HEK293 (cell line): ENCODE data around the gene KRT73.

Source experiments
- CTCF ChIA-PET: fragments of 350-600 bp; formaldehyde crosslinking; extraction: SDS; loops from one replicate; lab custom pipeline; 2021; ENCODE audit warnings: antibody characterized with exemption; lab: Yijun Ruan, JAX
- POLR2A ChIA-PET: fragments of 300-600 bp; formaldehyde crosslinking; extraction: SDS; loops from one replicate; lab custom pipeline; 2020; ENCODE audit warnings: antibody characterized with exemption, inconsistent platforms; lab: Yijun Ruan, JAX
- H3K27ac ChIP-seq: fragments of 200-500 bp; sonication (Bioruptor generic); 2 replicates; pipeline ENCODE4 v1.5.1; 2014; ENCODE audit warnings: low read depth, low read length, control low read depth, inconsistent platforms; ENCODE audit errors: extremely low read depth
- H3K36me3 ChIP-seq, 2 experiments: fragments of 200-500 bp in 1 of 2; sonication (Bioruptor generic) in 1 of 2; 1 replicate in 1 of 2; 2 replicates in 1 of 2; pipeline ENCODE4 v1.5.1; 2014 to 2017; ENCODE audit warnings: inconsistent platforms in 2 of 2, low read length in 2 of 2; ENCODE audit not compliant: control insufficient read depth in 2 of 2, insufficient read depth in 1 of 2
- H3K4me1 ChIP-seq: fragments of 200-500 bp; sonication (Bioruptor generic); 2 replicates; pipeline ENCODE4 v1.5.1; 2014; ENCODE audit warnings: mild to moderate bottlenecking, low read length, inconsistent platforms; ENCODE audit not compliant: control insufficient read depth, insufficient read depth
- H3K4me3 ChIP-seq: 2 replicates; pipeline ENCODE4 v1.5.1; 2011; ENCODE audit warnings: low read depth, mild to moderate bottlenecking, control low read depth, low read length, moderate library complexity
- H3K9me3 ChIP-seq: fragments of 200-500 bp; sonication (Bioruptor generic); 2 replicates; pipeline ENCODE4 v1.5.1; 2014; ENCODE audit warnings: low read depth, low read length, inconsistent platforms; ENCODE audit not compliant: control insufficient read depth, insufficient read depth
- BCL11A ChIP-seq: fragments of 450-650 bp; formaldehyde crosslinking; IDR thresholded peaks from 2 replicates; pipeline ENCODE4 v1.5.1; 2016; ENCODE audit warnings: low read depth, missing biosample characterization, missing genetic modification characterization
- GFI1B ChIP-seq: fragments of 450-650 bp; formaldehyde crosslinking; IDR thresholded peaks from 2 replicates; pipeline ENCODE4 v1.5.1; 2016; ENCODE audit warnings: missing biosample characterization, missing genetic modification characterization
- IKZF3 ChIP-seq: fragments of 450-650 bp; IDR thresholded peaks from 2 replicates; pipeline ENCODE4 v1.5.0; 2018; ENCODE audit warnings: missing biosample characterization, mild to moderate bottlenecking, missing genetic modification characterization, moderate library complexity
- KLF1 ChIP-seq: fragments of 450-650 bp; formaldehyde crosslinking; IDR thresholded peaks from 2 replicates; pipeline ENCODE4 v1.5.1; 2016; ENCODE audit warnings: missing biosample characterization, missing genetic modification characterization
- REPIN1 ChIP-seq: fragments of 450-650 bp; formaldehyde crosslinking; IDR thresholded peaks from 2 replicates; pipeline ENCODE4 v1.5.1; 2017; ENCODE audit warnings: missing biosample characterization, missing genetic modification characterization, low read depth
- SCRT1 ChIP-seq: fragments of 450-650 bp; formaldehyde crosslinking; IDR thresholded peaks from 2 replicates; pipeline ENCODE4 v1.5.1; 2016; ENCODE audit warnings: missing biosample characterization, missing genetic modification characterization, borderline replicate concordance
- SETDB1 ChIP-seq: IDR thresholded peaks from one replicate; pipeline ENCODE4 v1.6.1; 2017; ENCODE audit warnings: mild to moderate bottlenecking, low read length, moderate library complexity, mixed read lengths; ENCODE audit not compliant: insufficient read length
- YY1 ChIP-seq: fragments of 450-650 bp; formaldehyde crosslinking; IDR thresholded peaks from 2 replicates; pipeline ENCODE4 v1.5.1; 2018; ENCODE audit warnings: missing biosample characterization, missing genetic modification characterization
- ZBTB26 ChIP-seq: fragments of 450-650 bp; formaldehyde crosslinking; optimal IDR thresholded peaks from 2 replicates; pipeline ENCODE3; 2016; ENCODE audit warnings: missing biosample characterization, mild to moderate bottlenecking, missing genetic modification characterization
- ZBTB49 ChIP-seq: fragments of 450-650 bp; formaldehyde crosslinking; IDR thresholded peaks from 2 replicates; pipeline ENCODE4 v1.5.1; 2016; ENCODE audit warnings: missing biosample characterization, missing genetic modification characterization, low read depth
- ZFP37 ChIP-seq: fragments of 450-650 bp; formaldehyde crosslinking; IDR thresholded peaks from 2 replicates; pipeline ENCODE4 v1.5.1; 2016; ENCODE audit warnings: missing biosample characterization, missing genetic modification characterization
- ZNF112 ChIP-seq: fragments of 450-650 bp; formaldehyde crosslinking; IDR thresholded peaks from 2 replicates; pipeline ENCODE4 v1.5.0; 2017; ENCODE audit warnings: missing biosample characterization, missing genetic modification characterization
- ZNF146 ChIP-seq: fragments of 450-650 bp; formaldehyde crosslinking; IDR thresholded peaks from 2 replicates; pipeline ENCODE4 v1.5.1; 2016; ENCODE audit warnings: missing biosample characterization, missing genetic modification characterization
- ZNF223 ChIP-seq: fragments of 450-650 bp; formaldehyde crosslinking; IDR thresholded peaks from 2 replicates; pipeline ENCODE4 v1.5.1; 2016; ENCODE audit warnings: missing biosample characterization, missing genetic modification characterization
- ZNF24 ChIP-seq: fragments of 450-650 bp; formaldehyde crosslinking; IDR thresholded peaks from 2 replicates; pipeline ENCODE4 v1.5.1; 2016; ENCODE audit warnings: missing biosample characterization, missing genetic modification characterization
- ZNF292 ChIP-seq: fragments of 450-650 bp; formaldehyde crosslinking; IDR thresholded peaks from 2 replicates; pipeline ENCODE4 v1.5.1; 2016; ENCODE audit warnings: low read depth, missing biosample characterization, missing genetic modification characterization, borderline replicate concordance
- ZNF324 ChIP-seq: fragments of 450-650 bp; formaldehyde crosslinking; IDR thresholded peaks from 2 replicates; pipeline ENCODE4 v1.5.1; 2016; ENCODE audit warnings: missing biosample characterization, missing genetic modification characterization
- ZNF366 ChIP-seq: fragments of 450-650 bp; formaldehyde crosslinking; conservative IDR thresholded peaks from 2 replicates; pipeline ENCODE4 v1.5.1; 2016; ENCODE audit warnings: missing biosample characterization, missing genetic modification characterization
- ZNF473 ChIP-seq: fragments of 450-650 bp; formaldehyde crosslinking; IDR thresholded peaks from 2 replicates; pipeline ENCODE4 v1.5.1; 2017; ENCODE audit warnings: missing biosample characterization, missing genetic modification characterization
- ZNF561 ChIP-seq: fragments of 450-650 bp; IDR thresholded peaks from 2 replicates; pipeline ENCODE4 v1.5.1; 2018; ENCODE audit warnings: missing biosample characterization, missing genetic modification characterization, borderline replicate concordance
- ZNF580 ChIP-seq: fragments of 450-650 bp; formaldehyde crosslinking; IDR thresholded peaks from 2 replicates; pipeline ENCODE4 v1.5.1; 2016; ENCODE audit warnings: missing biosample characterization, missing genetic modification characterization
- ZNF670 ChIP-seq: fragments of 450-650 bp; formaldehyde crosslinking; IDR thresholded peaks from 2 replicates; pipeline ENCODE4 v1.5.1; 2016; ENCODE audit warnings: missing biosample characterization, missing genetic modification characterization, low read depth
- ZSCAN5A ChIP-seq: fragments of 450-650 bp; formaldehyde crosslinking; IDR thresholded peaks from 2 replicates; pipeline ENCODE4 v1.5.1; 2016; ENCODE audit warnings: missing biosample characterization, missing genetic modification characterization

The KRT73 gene

GRCh38 chr12:52613384-52614030, 4.9 kb downstream of the KRT73 start:
- Histone ChIP-seq H3K36me3 (no peaks in the 10 kb centered on the region), H3K4me1 (no peaks in the 10 kb centered on the region)
- POLR2A ChIA-PET, result no interaction called here
- no peak for TF ChIP-seq ZFP37 (tag by site-specific recombination)
- TF ChIP-seq KLF1 (tag by site-specific recombination), result no peak
- no peak for TF ChIP-seq ZBTB49
- no peak for TF ChIP-seq ZNF580
- TF ChIP-seq ZSCAN5A (tag by site-specific recombination), result no peak
- no peak for TF ChIP-seq ZNF324 (tag by site-specific recombination)
- TF ChIP-seq IKZF3 (tag by site-specific recombination), result no peak
- no peak for TF ChIP-seq ZNF146 (tag by site-specific recombination)
- no peak for TF ChIP-seq ZNF112 (tag by site-specific recombination)
- no peak for TF ChIP-seq ZNF366
- TF ChIP-seq, all 188 proteins: peak for 0
- Histone ChIP-seq H3K27ac (no peak overlapping the region), H3K9me3 (no peaks in the 10 kb centered on the region), H3K4me3 (no peak overlapping the region)
- CTCF ChIA-PET, result no interaction called here

GRCh38 chr12:52612431-52613383, 5.7 kb downstream of the KRT73 start:
- TF ChIP-seq ZNF292 (tag by site-specific recombination) (no peak), ZNF473 (no peak)
- ChIA-PET POLR2A (interaction anchor here (0.6 kb wide), 1 partner anchor 185 kb away, joined by 3 read pairs; no protein-coding TSS in a partner anchor), CTCF (interaction anchor here (0.6 to 1.3 kb wide), 3 partner anchors 15 to 456 kb away, joined by 3 to 5 read pairs (median 4); no protein-coding TSS in a partner anchor)
- Histone ChIP-seq H3K27ac (no peak overlapping the region), H3K4me1 (no peaks in the 10 kb centered on the region), H3K9me3 (no peaks in the 10 kb centered on the region), H3K4me3 (no peak overlapping the region), H3K36me3 (no peaks in the 10 kb centered on the region)

- Histone ChIP-seq H3K27ac (no peak overlapping the region), H3K36me3 (no peaks in the 10 kb centered on the region), H3K9me3 (no peaks in the 10 kb centered on the region), H3K4me1 (no peaks in the 10 kb centered on the region), H3K4me3 (no peak overlapping the region)
- ChIA-PET POLR2A (no interaction called here), CTCF (interaction anchor here (1.0 to 1.3 kb wide), 2 partner anchors 369 to 454 kb away, joined by 3 to 4 read pairs; no protein-coding TSS in a partner anchor)
- TF ChIP-seq SETDB1 (no peak), SCRT1 (tag by site-specific recombination) (no peak), ZNF670 (tag by site-specific recombination) (no peak), ZNF561 (tag by site-specific recombination) (no peak), GFI1B (no peak), REPIN1 (tag by site-specific recombination) (no peak), BCL11A (tag by site-specific recombination) (no peak), ZNF223 (tag by site-specific recombination) (no peak), ZNF473 (no peak), ZNF24 (tag by site-specific recombination) (no peak), ZBTB26 (no peak), YY1 (tag by site-specific recombination) (no peak)
Observed at GRCh38 chr12:52611080-52611468, 7.3 kb downstream of the KRT73 start.
